GM19324 (cell line): ENCODE data around the gene ARRDC3.
A peak's percentile ranks its signal among the peaks of the same experiment; 100 is the strongest.
"Not testable (repeated sequence)": the region's sequence is repeated elsewhere in the genome, so short reads cannot be mapped to it uniquely, and the experiment has no call there.

Source experiments
- ATAC-seq: cut with Tn5 transposase; IDR thresholded peaks from one replicate; pipeline ENCODE4 v1.9.1; 2021; ENCODE audit warnings: mild to moderate bottlenecking, moderate library complexity; ENCODE audit not compliant: unreplicated experiment, low FRiP score

ARRDC3 gene

GRCh38 chr5:91361790-91362189 lies 21.3 kb downstream of the ARRDC3 start:
- no peak for ATAC-seq

GRCh38 chr5:91361055-91361701 lies 21.9 kb downstream of the ARRDC3 start:
- ATAC-seq = peak; percentile 67

GRCh38 chr5:91359962-91360609 lies 23.0 kb downstream of the ARRDC3 start:
- no peak for ATAC-seq

GRCh38 chr5:91357806-91358205 lies 25.3 kb downstream of the ARRDC3 start:
- no peak for ATAC-seq

- ATAC-seq = no peak
These were observed 26.0 kb downstream of the ARRDC3 start for GRCh38 chr5:91357012-91357634.

GRCh38 chr5:91354867-91355266 lies 28.2 kb downstream of the ARRDC3 start:
- not testable (repeated sequence) for ATAC-seq

- ATAC-seq = no peak
These were observed 30.1 kb downstream of the ARRDC3 start for GRCh38 chr5:91352831-91353695.

GRCh38 chr5:91345461-91345860 lies 37.7 kb downstream of the ARRDC3 start:
- ATAC-seq = no peak

- ATAC-seq = not testable (repeated sequence)
These were observed 38.4 kb downstream of the ARRDC3 start for GRCh38 chr5:91344661-91345200.

- no peak for ATAC-seq
These were observed 39.2 kb downstream of the ARRDC3 start for GRCh38 chr5:91343916-91344315.

- not testable (repeated sequence) for ATAC-seq
These were observed 40.2 kb downstream of the ARRDC3 start for GRCh38 chr5:91342931-91343330.

- ATAC-seq = no peak
These were observed 42.0 kb downstream of the ARRDC3 start for GRCh38 chr5:91341154-91341553.

- ATAC-seq = no peak
These were observed 42.6 kb downstream of the ARRDC3 start for GRCh38 chr5:91340532-91340931.

GRCh38 chr5:91339063-91339705 lies 43.9 kb downstream of the ARRDC3 start:
- ATAC-seq = no peak

- no peak for ATAC-seq
These were observed 50.7 kb downstream of the ARRDC3 start for GRCh38 chr5:91332267-91333045.

GRCh38 chr5:91331705-91332104 lies 51.4 kb downstream of the ARRDC3 start:
- ATAC-seq = no peak

GRCh38 chr5:91329283-91329682 lies 53.8 kb downstream of the ARRDC3 start:
- no peak for ATAC-seq

- ATAC-seq = no peak
These were observed 54.4 kb downstream of the ARRDC3 start for GRCh38 chr5:91328743-91329142.

GRCh38 chr5:91322981-91323380 lies 60.1 kb downstream of the ARRDC3 start:
- ATAC-seq = not testable (repeated sequence)
